Hematopoietic multipotent progenitor cell treated with erythropoietin and hydrocortisone succinate and interleukin-3 and kit ligand, for 6 days (in vitro differentiated cells): ENCODE results near the gene TMPRSS11B.
"Not testable (repeated sequence)": the region's sequence is repeated elsewhere in the genome, so short reads cannot be mapped to it uniquely, and the experiment has no call there.

ENCODE experiments used
- DNase-seq: peaks from one replicate; pipeline ENCODE4 v3.0.0-alpha.2; 2015

The TMPRSS11B gene

DNA sequence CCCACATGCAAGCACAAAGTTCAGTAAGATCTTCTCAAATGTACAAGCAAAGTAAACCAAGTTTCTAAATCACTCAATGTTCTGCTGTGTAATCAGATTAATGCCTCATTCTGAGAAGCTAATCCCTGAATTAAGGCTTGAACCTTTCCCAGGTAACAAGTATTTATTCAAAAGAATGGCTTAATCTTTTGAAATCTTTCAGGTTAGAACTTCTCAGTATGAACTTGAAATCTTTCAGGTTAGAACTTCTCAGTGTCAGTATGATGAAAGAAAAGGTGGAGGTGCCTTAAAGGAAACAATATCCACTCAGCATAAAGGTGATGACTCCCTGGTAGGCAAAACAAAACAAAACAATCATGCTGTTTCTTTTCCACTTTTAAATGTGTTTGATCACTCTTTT is 29.0 kb downstream of the TMPRSS11B start:
- DNase-seq = no peak

DNA sequence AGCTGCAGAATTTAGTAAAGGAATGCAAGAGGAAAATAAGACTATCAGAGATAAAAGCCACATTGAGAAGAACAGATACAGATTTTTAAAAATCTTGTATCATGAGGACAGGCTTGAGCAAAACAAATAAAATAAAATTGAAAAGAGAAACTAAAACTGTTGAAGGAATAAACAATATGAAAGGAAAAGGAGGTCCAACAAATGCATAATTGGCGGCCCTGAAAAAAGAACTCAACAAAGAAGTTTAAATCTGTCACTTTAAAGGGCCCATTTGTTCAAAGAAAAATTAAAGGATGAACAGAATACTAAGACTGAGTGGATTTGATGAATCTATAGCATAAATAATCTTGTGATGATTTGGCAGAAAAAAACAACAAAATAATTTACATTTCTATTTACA is 36.5 kb downstream of the TMPRSS11B start:
- DNase-seq = no peak

DNA sequence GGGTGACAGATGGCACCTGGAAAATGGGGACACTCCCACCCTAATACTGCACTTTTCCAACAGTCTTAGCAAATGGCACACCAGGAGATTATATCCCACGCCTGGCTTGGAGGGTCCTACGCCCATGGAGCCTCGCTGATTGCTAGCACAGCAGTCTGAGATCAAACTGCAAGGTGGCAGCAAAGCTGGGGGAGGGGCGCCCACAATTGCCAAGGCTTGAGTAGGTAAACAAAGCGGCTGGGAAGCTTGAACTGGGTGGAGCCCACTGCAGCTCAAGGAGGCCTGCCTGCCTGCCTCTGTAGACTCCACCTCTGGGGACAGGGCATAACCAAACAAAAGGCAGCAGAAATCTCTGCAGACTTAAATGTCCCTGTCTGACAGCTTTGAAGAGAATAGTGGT is 51.2 kb downstream of the TMPRSS11B start:
- DNase-seq = not testable (repeated sequence)

- DNase-seq = no peak
Observed at GRCh38 chr4:68193194-68193593, 52.3 kb downstream of the TMPRSS11B start.

GRCh38 chr4:68187145-68187544 is 58.3 kb downstream of the TMPRSS11B start:
- no peak for DNase-seq

GRCh38 chr4:68184923-68185322 is 60.6 kb downstream of the TMPRSS11B start:
- no peak for DNase-seq

DNA sequence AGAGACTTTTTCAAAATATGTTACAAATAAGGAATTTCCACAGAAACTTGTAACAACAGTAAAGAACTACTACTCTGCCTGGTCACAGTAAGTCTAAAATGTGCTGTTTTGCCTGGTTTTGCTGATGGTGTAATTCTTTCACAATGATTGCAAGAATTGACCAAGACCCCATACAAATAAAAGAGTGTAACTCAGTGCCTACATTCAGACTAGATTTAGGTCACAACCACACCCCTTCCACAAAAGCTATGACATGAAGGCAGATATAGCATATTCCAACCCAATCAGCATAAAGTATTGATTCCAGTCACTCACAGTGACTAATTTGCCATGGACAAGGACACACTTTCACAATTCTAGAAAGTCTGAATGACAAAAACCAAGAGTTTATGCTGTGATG is 62.1 kb downstream of the TMPRSS11B start:
- no peak for DNase-seq

- DNase-seq = no peak
Observed at GRCh38 chr4:68182382-68182820, 63.1 kb downstream of the TMPRSS11B start.

GRCh38 chr4:68180849-68181526 is 64.5 kb downstream of the TMPRSS11B start:
- no peak for DNase-seq

DNA sequence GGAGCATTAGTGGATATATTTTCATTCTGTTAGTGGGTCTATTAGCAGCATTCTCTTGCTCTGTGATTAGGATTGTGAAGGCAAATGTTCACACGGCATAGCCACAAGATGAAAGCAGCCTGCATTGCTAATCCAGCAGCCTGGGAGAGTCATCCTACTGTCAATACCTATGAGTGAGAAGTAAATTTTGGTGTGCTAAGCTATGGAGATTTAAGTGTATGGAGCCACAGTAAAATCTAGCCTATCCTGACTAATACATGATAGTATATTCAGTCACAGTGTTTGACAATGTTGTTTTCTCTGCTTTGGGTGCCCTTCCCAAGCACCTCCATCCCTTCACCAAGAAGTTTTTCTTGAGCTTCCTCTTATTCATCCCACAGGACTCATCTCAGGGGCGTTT is 68.6 kb downstream of the TMPRSS11B start:
- no peak for DNase-seq
